Mesenchymal stem cell (in vitro differentiated cells and primary cell): ENCODE measurements around the gene DNER.

Source experiments
- DNase-seq: peaks from one replicate; pipeline ENCODE4 v3.0.0-alpha.2; 2013
- H2AFZ ChIP-seq: one replicate; pipeline ENCODE4 v1.6.1; 2013; ENCODE audit warnings: low read depth, mild to moderate bottlenecking, control low read depth, inconsistent platforms, low read length, moderate library complexity
- H2AK5ac ChIP-seq: 2 replicates; pipeline ENCODE4 v1.6.1; 2013; ENCODE audit warnings: low read length, moderate library complexity, mild to moderate bottlenecking, inconsistent platforms; ENCODE audit not compliant: severe bottlenecking
- H2BK120ac ChIP-seq: one replicate; pipeline ENCODE4 v1.6.1; 2013; ENCODE audit warnings: low read depth, mild to moderate bottlenecking, inconsistent platforms, low read length, moderate library complexity
- H2BK12ac ChIP-seq, 2 experiments: one replicate each; pipeline ENCODE4 v1.6.1; 2013; ENCODE audit warnings: inconsistent platforms in 2 of 2, low read length in 2 of 2, mild to moderate bottlenecking in 2 of 2, moderate library complexity in 2 of 2, control low read depth in 1 of 2
- H2BK15ac ChIP-seq: one replicate; pipeline ENCODE4 v1.6.1; 2013; ENCODE audit warnings: mild to moderate bottlenecking, low read depth, inconsistent platforms; ENCODE audit not compliant: poor library complexity, severe bottlenecking
- H2BK5ac ChIP-seq: 2 replicates; pipeline ENCODE4 v1.6.1; 2013; ENCODE audit warnings: low read depth, mild to moderate bottlenecking, low read length, control low read depth, inconsistent platforms; ENCODE audit not compliant: poor library complexity, severe bottlenecking
- H3K14ac ChIP-seq, 2 experiments: one replicate each; pipeline ENCODE4 v1.6.1; 2013; ENCODE audit warnings: inconsistent platforms in 2 of 2, low read length in 2 of 2, control low read depth in 1 of 2, mild to moderate bottlenecking in 1 of 2, moderate library complexity in 1 of 2
- H3K18ac ChIP-seq, 2 experiments: one replicate each; pipeline ENCODE4 v1.6.1; 2013; ENCODE audit warnings: inconsistent platforms in 2 of 2, low read length in 2 of 2, control low read depth in 1 of 2, low read depth in 1 of 2, mild to moderate bottlenecking in 1 of 2
- H3K23ac ChIP-seq, 2 experiments: one replicate each; pipeline ENCODE4 v1.6.1; 2013; ENCODE audit warnings: inconsistent platforms in 2 of 2, low read length in 2 of 2, mild to moderate bottlenecking in 2 of 2, moderate library complexity in 2 of 2, control low read depth in 1 of 2
- H3K27ac ChIP-seq: 2 replicates; pipeline ENCODE4 v1.5.1; 2013; ENCODE audit warnings: mild to moderate bottlenecking, moderate library complexity, low read length, control low read depth, inconsistent platforms; ENCODE audit not compliant: poor library complexity, severe bottlenecking
- H3K27me3 ChIP-seq, 2 experiments: 2 replicates each; pipeline versions ENCODE4 v1.6.1 to v1.7.0; 2013; ENCODE audit warnings: low read length in 2 of 2, mild to moderate bottlenecking in 2 of 2, moderate library complexity in 2 of 2, control low read depth in 1 of 2, inconsistent platforms in 1 of 2; ENCODE audit not compliant: control insufficient read depth in 1 of 2, insufficient read depth in 1 of 2
- H3K36me3 ChIP-seq, 2 experiments: 2 replicates each; pipeline versions ENCODE4 v1.6.1 to v1.7.0; 2013; ENCODE audit warnings: low read length in 2 of 2, control low read depth in 1 of 2, inconsistent platforms in 1 of 2, low read depth in 1 of 2, mild to moderate bottlenecking in 1 of 2; ENCODE audit not compliant: insufficient read depth in 2 of 2, control insufficient read depth in 1 of 2
- H3K4ac ChIP-seq, 2 experiments: one replicate each; pipeline ENCODE4 v1.6.1; 2013; ENCODE audit warnings: inconsistent platforms in 2 of 2, low read length in 2 of 2, mild to moderate bottlenecking in 2 of 2, moderate library complexity in 2 of 2, control low read depth in 1 of 2, low read depth in 1 of 2
- H3K4me1 ChIP-seq: 2 replicates; pipeline ENCODE4 v1.6.1; 2013; ENCODE audit warnings: low read depth, low read length, control low read depth; ENCODE audit not compliant: control insufficient read depth, insufficient read depth
- H3K4me2 ChIP-seq: 2 replicates; pipeline ENCODE4 v1.6.1; 2013; ENCODE audit warnings: low read length, mild to moderate bottlenecking, inconsistent platforms; ENCODE audit not compliant: poor library complexity, severe bottlenecking
- H3K4me3 ChIP-seq, 2 experiments: 2 replicates each; pipeline versions ENCODE4 v1.5.1 to v1.7.0; 2013; ENCODE audit warnings: low read length in 2 of 2, mild to moderate bottlenecking in 2 of 2, control low read depth in 1 of 2, low read depth in 1 of 2; ENCODE audit not compliant: insufficient read depth in 1 of 2
- H3K79me1 ChIP-seq: replicated peaks from 2 replicates; pipeline ENCODE4 v1.6.1; 2013; ENCODE audit warnings: mild to moderate bottlenecking, control low read depth, low read length, inconsistent platforms; ENCODE audit not compliant: poor library complexity, severe bottlenecking
- H3K9ac ChIP-seq: 2 replicates; pipeline ENCODE4 v1.7.0; 2013; ENCODE audit warnings: mild to moderate bottlenecking, low read length, moderate library complexity
- H3K9me3 ChIP-seq: 2 replicates; pipeline ENCODE4 v1.7.0; 2013; ENCODE audit warnings: mild to moderate bottlenecking, low read length; ENCODE audit not compliant: control insufficient read depth
- H4K8ac ChIP-seq: one replicate; pipeline ENCODE4 v1.6.1; 2013; ENCODE audit warnings: inconsistent platforms, mild to moderate bottlenecking, low read length, moderate library complexity
- H4K91ac ChIP-seq: one replicate; pipeline ENCODE4 v1.6.1; 2013; ENCODE audit warnings: mild to moderate bottlenecking, low read length, inconsistent platforms
- WGBS: methylation state at CpG from one replicate; pipeline ENCODE4 v1.1.7; 2013; ENCODE audit warnings: mixed read lengths; 5-methylcytosine and 5-hydroxymethylcytosine counted together

The DNER gene

DNA sequence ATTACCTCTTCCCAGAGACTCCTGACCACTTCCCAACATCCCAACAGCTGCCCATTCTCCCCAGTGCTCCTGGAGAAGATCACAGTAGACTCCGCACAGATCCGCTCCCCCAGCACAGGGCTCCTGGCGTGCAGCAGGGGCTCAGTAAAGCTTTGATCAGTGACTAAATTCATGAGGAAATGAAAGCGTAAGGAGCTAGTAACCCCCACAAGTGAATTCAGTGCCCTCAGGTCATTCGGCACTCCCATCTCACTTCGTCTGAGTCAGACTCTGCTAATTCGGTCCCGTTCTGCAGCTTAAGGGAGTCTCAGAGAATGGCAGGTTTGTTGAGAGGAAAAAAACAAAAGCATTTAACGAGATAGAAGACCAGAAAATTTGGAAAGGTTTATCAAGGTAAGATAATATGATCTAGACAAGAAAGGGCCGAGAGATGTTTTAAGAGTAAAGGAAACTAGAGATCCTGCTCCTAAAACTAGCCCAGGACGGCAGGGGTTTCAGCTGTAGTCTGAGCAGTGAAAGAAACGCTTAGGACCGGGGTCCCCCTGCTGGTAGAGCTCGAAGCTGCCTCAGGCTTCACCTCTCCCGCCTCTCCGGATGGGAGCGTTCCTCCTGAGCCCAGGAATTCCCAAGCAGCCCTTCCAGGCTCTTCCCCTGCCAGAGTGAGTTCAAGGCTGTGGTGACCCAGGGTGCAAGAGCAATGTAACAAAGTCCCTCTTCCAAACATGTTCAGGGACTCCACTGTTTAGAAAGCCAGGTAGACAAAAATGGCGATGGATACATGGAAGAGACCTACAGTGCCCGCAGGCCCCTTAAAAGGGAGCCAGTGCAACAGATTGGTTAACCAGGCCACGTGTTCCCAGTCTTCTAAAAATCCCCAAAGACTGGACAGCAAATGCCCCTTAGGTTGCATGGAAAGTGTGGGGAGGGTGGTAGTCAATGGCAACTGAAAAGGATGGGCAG is 127.3 kb downstream of the DNER start:
- H3K4me1 ChIP-seq: peaks cover 3% of the 10 kb centered on the region
- no peak overlapping the region for H2AK5ac ChIP-seq
- no peak overlapping the region for H3K14ac ChIP-seq
- no peak overlapping the region for H3K18ac ChIP-seq
- no peaks in the 10 kb centered on the region for H3K9me3 ChIP-seq
- no peak overlapping the region for H3K27ac ChIP-seq
- no peak overlapping the region for H2BK5ac ChIP-seq
- H3K23ac ChIP-seq: no peak overlapping the region
- H2AFZ ChIP-seq: no peak overlapping the region
- no peak overlapping the region for H3K4ac ChIP-seq
- no peaks in the 10 kb centered on the region for H3K79me1 ChIP-seq
- no peak overlapping the region for H2BK120ac ChIP-seq
- no peak overlapping the region for H4K91ac ChIP-seq
- WGBS: 28% methylated on average over 20 of the region's 20 CpGs
- no peak overlapping the region for H2BK12ac ChIP-seq
- peak overlapping the region in 1 of 2 experiments; percentile 72 for H3K4me3 ChIP-seq
- peak; percentile 60 for DNase-seq
- no peak overlapping the region for H2BK15ac ChIP-seq
- H3K4me2 ChIP-seq: peak overlapping the region; percentile 0
- H3K9ac ChIP-seq: peak overlapping the region; percentile 78
- peaks cover 0 to 4% of the 10 kb centered on the region in 2 experiments for H3K27me3 ChIP-seq
- peak overlapping the region; percentile 38 for H4K8ac ChIP-seq
- H3K36me3 ChIP-seq: no peaks in the 10 kb centered on the region

DNA sequence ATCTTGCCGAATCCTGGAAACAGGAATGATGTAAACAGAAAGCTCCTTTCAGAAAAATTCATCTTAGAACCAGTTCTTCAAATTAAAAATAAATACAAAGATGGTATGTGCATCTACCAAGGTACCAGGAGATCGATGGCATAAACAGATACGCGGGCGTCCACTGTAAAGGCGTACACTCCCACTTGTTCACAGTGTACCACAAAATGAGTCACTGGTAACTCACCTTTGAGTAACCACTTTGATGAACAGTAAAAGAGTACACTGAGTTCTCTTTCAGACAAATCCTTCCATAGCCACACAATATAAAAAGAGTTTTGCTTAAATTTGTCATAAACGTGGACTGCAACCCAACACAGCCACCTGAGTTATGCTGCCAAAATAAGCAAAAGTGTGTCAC is 128.3 kb downstream of the DNER start:
- Histone ChIP-seq H3K4me3 (no peak overlapping the region), H2BK5ac (no peak overlapping the region), H3K23ac (no peak overlapping the region), H3K4ac (no peak overlapping the region), H3K27ac (no peak overlapping the region), H3K36me3 (no peaks in the 10 kb centered on the region), H3K27me3 (peaks cover 0 to 6% of the 10 kb centered on the region in 2 experiments), H3K4me1 (peaks cover 3% of the 10 kb centered on the region), H3K4me2 (no peak overlapping the region), H3K14ac (no peak overlapping the region), H3K18ac (no peak overlapping the region), H2BK15ac (no peak overlapping the region), H3K9me3 (no peaks in the 10 kb centered on the region), H3K9ac (no peak overlapping the region), H4K91ac (no peak overlapping the region), H2BK120ac (no peak overlapping the region), H4K8ac (no peak overlapping the region), H3K79me1 (no peaks in the 10 kb centered on the region), H2AFZ (no peak overlapping the region), H2AK5ac (no peak overlapping the region), H2BK12ac (no peak overlapping the region)
- 83% methylated on average over 6 of the region's 7 CpGs for whole genome bisulfite sequencing
- no peak for DNase-seq

GRCh38 chr2:229582151-229582550 is 132.2 kb downstream of the DNER start:
- no peak overlapping the region for H3K4ac ChIP-seq
- H2AFZ ChIP-seq: no peak overlapping the region
- H3K14ac ChIP-seq: no peak overlapping the region
- no peak overlapping the region for H3K9ac ChIP-seq
- no peak overlapping the region for H4K91ac ChIP-seq
- no peak overlapping the region for H3K18ac ChIP-seq
- no peak for DNase-seq
- H2BK15ac ChIP-seq: no peak overlapping the region
- H3K4me1 ChIP-seq: peaks cover 3% of the 10 kb centered on the region
- H2AK5ac ChIP-seq: no peak overlapping the region
- no peaks in the 10 kb centered on the region for H3K79me1 ChIP-seq
- H3K36me3 ChIP-seq: no peaks in the 10 kb centered on the region
- H3K27me3 ChIP-seq: peaks cover 0 to 7% of the 10 kb centered on the region in 2 experiments
- H3K27ac ChIP-seq: no peak overlapping the region
- H2BK5ac ChIP-seq: no peak overlapping the region
- no peak overlapping the region for H2BK120ac ChIP-seq
- 86% methylated on average over 5 of the region's 7 CpGs for WGBS
- no peak overlapping the region for H3K4me2 ChIP-seq
- H4K8ac ChIP-seq: no peak overlapping the region
- H3K9me3 ChIP-seq: no peaks in the 10 kb centered on the region
- no peak overlapping the region for H2BK12ac ChIP-seq
- no peak overlapping the region for H3K4me3 ChIP-seq
- H3K23ac ChIP-seq: no peak overlapping the region

DNA sequence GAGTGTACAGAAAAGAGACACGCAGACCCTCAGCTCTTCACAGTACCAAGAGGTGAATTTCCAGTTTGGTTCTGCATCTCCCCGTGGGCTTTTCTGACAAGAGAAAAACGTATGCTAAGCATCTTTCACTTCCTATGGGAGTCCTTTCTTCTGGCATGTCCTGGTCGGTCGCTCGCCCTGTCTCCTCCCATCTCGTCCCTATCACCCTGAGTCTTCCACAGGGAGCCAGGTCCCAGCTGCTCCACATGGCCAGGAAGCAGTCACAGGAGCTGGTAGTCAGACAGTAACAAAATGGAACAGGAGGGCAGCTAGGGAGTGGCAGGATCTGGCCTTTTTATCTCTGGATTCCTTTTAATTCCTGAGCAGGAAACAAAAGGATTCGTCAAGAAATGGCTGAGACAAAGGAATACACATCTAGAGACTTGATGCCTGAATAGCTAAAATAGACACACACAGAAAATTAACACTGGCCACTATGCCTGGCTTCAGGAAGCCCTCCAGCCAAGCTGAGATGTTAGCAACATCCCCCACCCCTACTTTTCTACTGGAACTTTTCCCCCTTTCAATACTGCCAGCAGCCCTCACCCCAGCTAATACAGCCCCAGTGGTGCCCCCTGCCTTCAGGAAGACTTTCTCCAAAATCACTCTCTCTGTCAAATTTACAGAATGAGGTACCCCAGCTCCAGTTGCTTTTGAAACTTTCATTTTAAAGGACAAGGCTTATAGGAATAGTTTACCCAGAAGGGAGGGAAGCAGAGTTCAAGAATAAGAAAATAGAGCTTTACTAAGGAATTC is 136.1 kb downstream of the DNER start:
- H3K27me3 ChIP-seq: peaks cover 0 to 7% of the 10 kb centered on the region in 2 experiments
- no peak overlapping the region for H2AFZ ChIP-seq
- no peaks in the 10 kb centered on the region for H3K4me1 ChIP-seq
- no peak overlapping the region for H3K4me2 ChIP-seq
- no peak overlapping the region for H3K14ac ChIP-seq
- no peak overlapping the region for H4K91ac ChIP-seq
- no peaks in the 10 kb centered on the region for H3K9me3 ChIP-seq
- H3K36me3 ChIP-seq: no peaks in the 10 kb centered on the region
- WGBS: 48% methylated on average over 8 of the region's 8 CpGs
- no peak overlapping the region for H2AK5ac ChIP-seq
- no peak overlapping the region for H2BK15ac ChIP-seq
- H3K18ac ChIP-seq: no peak overlapping the region
- DNase-seq: no peak
- no peak overlapping the region for H2BK5ac ChIP-seq
- H3K9ac ChIP-seq: no peak overlapping the region
- H3K27ac ChIP-seq: no peak overlapping the region
- no peak overlapping the region for H3K4ac ChIP-seq
- H3K23ac ChIP-seq: no peak overlapping the region
- H2BK120ac ChIP-seq: no peak overlapping the region
- H2BK12ac ChIP-seq: no peak overlapping the region
- H3K79me1 ChIP-seq: no peaks in the 10 kb centered on the region
- H4K8ac ChIP-seq: no peak overlapping the region
- H3K4me3 ChIP-seq: no peak overlapping the region
